Chondrocyte (in vitro differentiated cells): ENCODE data around the gene RAPGEF6. TPM values are rescaled to one million over a fixed set of nuclear protein-coding genes. Genes with fewer than 3 reads are reported as not detected.
"Not testable (repeated sequence)": the region's sequence is repeated elsewhere in the genome, so short reads cannot be mapped to it uniquely, and the experiment has no call there.

ENCODE experiments used
- DNase-seq: peaks from one replicate; pipeline ENCODE4 v3.0.0; 2021; ENCODE audit warnings: mixed read lengths, low spot score
- H3K27ac Mint-ChIP-seq: one replicate; pipeline ENCODE4 v1.8.0; 2021; ENCODE audit warnings: mild to moderate bottlenecking, moderate library complexity, mixed read lengths; ENCODE audit not compliant: unreplicated experiment
- H3K27me3 Mint-ChIP-seq: 2 replicates; pipeline ENCODE4 v1.8.0; 2021; ENCODE audit warnings: low read depth, mixed read lengths
- H3K36me3 Mint-ChIP-seq: 2 replicates; pipeline ENCODE4 v1.8.0; 2021; ENCODE audit warnings: low read depth, mixed read lengths
- H3K4me1 Mint-ChIP-seq: 2 replicates; pipeline ENCODE4 v1.8.0; 2021; ENCODE audit warnings: low read depth, mild to moderate bottlenecking, mixed read lengths
- H3K4me3 Mint-ChIP-seq: one replicate; pipeline ENCODE4 v1.8.0; 2021; ENCODE audit warnings: mild to moderate bottlenecking, moderate library complexity, mixed read lengths; ENCODE audit not compliant: unreplicated experiment
- H3K9me3 Mint-ChIP-seq: 2 replicates; pipeline ENCODE4 v1.8.0; 2021; ENCODE audit warnings: low read depth, mixed read lengths
- total RNA-seq: library from RNA; stranded (reverse); gene quantifications from 3 replicates; pipeline ENCODE4 v1.2.1, GENCODE V29; 2021
- TF ChIP-seq, protein P1 (sequence below): fragments of 200-600 bp; sonication (generic); IDR thresholded peaks from 2 replicates; pipeline ENCODE4 v1.5.0; 2021; ENCODE audit warnings: antibody characterized with exemption, mild to moderate bottlenecking, moderate library complexity

RAPGEF6 gene
- total RNA-seq, 1 donor from 2014 or later, result 13.6 TPM

DNA sequence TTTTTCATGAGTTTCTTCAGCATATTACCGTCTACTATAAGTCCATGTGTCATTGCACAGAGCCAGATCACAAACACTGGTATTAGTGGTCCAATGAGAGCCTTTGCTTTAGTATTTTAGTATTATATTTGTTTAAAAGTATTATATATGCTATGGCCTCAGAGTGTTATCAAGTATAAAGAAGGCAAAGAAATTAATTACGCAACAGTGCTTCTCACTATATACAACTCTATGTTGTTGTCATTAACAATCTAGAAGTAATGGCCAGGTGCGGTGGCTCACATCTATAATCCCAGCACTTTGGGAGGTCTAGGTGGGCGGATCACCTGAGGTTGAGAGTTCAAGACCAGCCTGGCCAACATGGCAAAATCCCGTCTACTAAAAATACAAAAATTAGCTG lies 47.1 kb upstream of the RAPGEF6 start:
- H3K4me3 Mint-ChIP-seq, result no peak overlapping the region
- peaks cover 15% of the 10 kb centered on the region for H3K36me3 Mint-ChIP-seq
- no peak for DNase-seq
- H3K9me3 Mint-ChIP-seq, result no peaks in the 10 kb centered on the region
- TF ChIP-seq, protein P1, sequence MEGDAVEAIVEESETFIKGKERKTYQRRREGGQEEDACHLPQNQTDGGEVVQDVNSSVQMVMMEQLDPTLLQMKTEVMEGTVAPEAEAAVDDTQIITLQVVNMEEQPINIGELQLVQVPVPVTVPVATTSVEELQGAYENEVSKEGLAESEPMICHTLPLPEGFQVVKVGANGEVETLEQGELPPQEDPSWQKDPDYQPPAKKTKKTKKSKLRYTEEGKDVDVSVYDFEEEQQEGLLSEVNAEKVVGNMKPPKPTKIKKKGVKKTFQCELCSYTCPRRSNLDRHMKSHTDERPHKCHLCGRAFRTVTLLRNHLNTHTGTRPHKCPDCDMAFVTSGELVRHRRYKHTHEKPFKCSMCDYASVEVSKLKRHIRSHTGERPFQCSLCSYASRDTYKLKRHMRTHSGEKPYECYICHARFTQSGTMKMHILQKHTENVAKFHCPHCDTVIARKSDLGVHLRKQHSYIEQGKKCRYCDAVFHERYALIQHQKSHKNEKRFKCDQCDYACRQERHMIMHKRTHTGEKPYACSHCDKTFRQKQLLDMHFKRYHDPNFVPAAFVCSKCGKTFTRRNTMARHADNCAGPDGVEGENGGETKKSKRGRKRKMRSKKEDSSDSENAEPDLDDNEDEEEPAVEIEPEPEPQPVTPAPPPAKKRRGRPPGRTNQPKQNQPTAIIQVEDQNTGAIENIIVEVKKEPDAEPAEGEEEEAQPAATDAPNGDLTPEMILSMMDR, result no peak
- H3K27ac Mint-ChIP-seq, result no peak overlapping the region
- H3K4me1 Mint-ChIP-seq, result peaks cover 3% of the 10 kb centered on the region
- H3K27me3 Mint-ChIP-seq, result no peaks in the 10 kb centered on the region

DNA sequence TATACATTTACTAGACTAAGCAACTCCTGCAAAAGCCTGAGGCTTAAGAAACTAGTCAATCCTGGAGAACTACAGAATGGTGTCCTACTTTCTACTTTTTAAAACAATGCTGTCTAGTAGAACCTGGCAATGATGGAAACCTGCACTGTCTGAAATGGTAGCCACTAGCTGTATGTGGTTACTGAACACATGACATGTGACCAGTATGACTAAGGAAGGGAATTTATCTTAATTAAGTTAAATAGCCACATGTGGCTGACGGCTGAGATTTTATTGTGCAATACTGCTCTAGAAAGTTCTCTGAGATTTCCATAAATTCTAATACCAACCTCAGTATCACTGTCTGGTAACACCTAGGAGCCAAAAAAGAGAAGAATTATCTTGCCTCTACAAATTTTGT lies 44.9 kb upstream of the RAPGEF6 start:
- peaks cover 28% of the 10 kb centered on the region for H3K36me3 Mint-ChIP-seq
- DNase-seq, result no peak

GRCh38 chr5:131678273-131678672 lies 43.2 kb upstream of the RAPGEF6 start:
- not testable (repeated sequence) for DNase-seq, H3K4me1 Mint-ChIP-seq, H3K4me3 Mint-ChIP-seq, H3K9me3 Mint-ChIP-seq, H3K27ac Mint-ChIP-seq, H3K27me3 Mint-ChIP-seq
- H3K36me3 Mint-ChIP-seq, result peaks cover 30% of the 10 kb centered on the region

More for the DNA sequence above, 44.9 kb upstream of the RAPGEF6 start:
- no peaks in the 10 kb centered on the region for H3K9me3 Mint-ChIP-seq
- H3K27me3 Mint-ChIP-seq, result no peaks in the 10 kb centered on the region
- H3K4me3 Mint-ChIP-seq, result no peak overlapping the region
- no peak overlapping the region for H3K27ac Mint-ChIP-seq
- H3K4me1 Mint-ChIP-seq, result peaks cover 3% of the 10 kb centered on the region
- TF ChIP-seq, protein P1, result no peak

- Mint-ChIP-seq H3K27me3 (no peaks in the 10 kb centered on the region), H3K4me3 (no peak overlapping the region), H3K27ac (no peak overlapping the region), H3K4me1 (peaks cover 17% of the 10 kb centered on the region), H3K36me3 (peaks cover 28% of the 10 kb centered on the region), H3K9me3 (no peaks in the 10 kb centered on the region)
- TF ChIP-seq, protein P1, result no peak
- DNase-seq, result no peak
These were observed 42.1 kb upstream of the RAPGEF6 start for GRCh38 chr5:131677115-131677514.

DNA sequence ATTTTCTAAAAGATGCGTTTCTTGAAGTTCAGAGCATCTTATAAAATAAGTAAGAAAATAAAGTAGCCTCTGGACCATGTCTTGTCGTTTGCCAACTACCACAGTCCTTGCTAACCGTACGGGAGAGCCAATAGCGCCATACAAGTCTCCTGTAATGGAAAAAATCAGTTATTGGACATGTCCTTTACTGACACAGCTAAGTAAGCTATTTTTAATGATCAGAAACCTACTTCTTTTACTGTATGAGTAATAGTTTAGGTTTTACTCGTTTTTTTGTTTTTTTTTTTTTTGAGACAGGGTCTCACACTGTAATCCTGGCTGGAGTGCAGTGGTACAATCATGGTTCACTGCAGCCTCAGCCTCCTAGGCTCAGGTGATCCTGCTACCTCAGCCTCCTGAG lies 37.7 kb upstream of the RAPGEF6 start:
- Mint-ChIP-seq H3K36me3 (peaks cover 29% of the 10 kb centered on the region), H3K27me3 (no peaks in the 10 kb centered on the region), H3K4me3 (no peak overlapping the region), H3K4me1 (peaks cover 36% of the 10 kb centered on the region), H3K27ac (peak overlapping the region; percentile 58), H3K9me3 (no peaks in the 10 kb centered on the region)
- no peak for DNase-seq
- TF ChIP-seq, protein P1, result no peak

GRCh38 chr5:131671994-131672655 lies 37.1 kb upstream of the RAPGEF6 start:
- Mint-ChIP-seq H3K36me3 (peaks cover 25% of the 10 kb centered on the region), H3K27me3 (no peaks in the 10 kb centered on the region), H3K27ac (peak overlapping the region; percentile 58), H3K9me3 (no peaks in the 10 kb centered on the region), H3K4me3 (no peak overlapping the region), H3K4me1 (peaks cover 34% of the 10 kb centered on the region)
- no peak for DNase-seq
- TF ChIP-seq, protein P1, result no peak
